Muscle of arm (tissue), 12 donors: ENCODE measurements around the gene CCDC92B. TPM values are rescaled to one million over a fixed set of nuclear protein-coding genes. Genes with fewer than 3 reads are reported as not detected.

Source experiments
- DNase-seq: peaks from one replicate; pipeline ENCODE4 v3.0.0-alpha.2; 2013
- polyA plus RNA-seq, 12 donors: library from polyadenylated mRNA; unstranded; fragments of 120-200 nt; gene quantifications; one replicate each; pipeline ENCODE4 v1.2.1, GENCODE V29; 2013; ENCODE audit not compliant: insufficient read length in 12 of 12

Gene CCDC92B
- polyA plus RNA-seq, 12 donors = 0.09 to 0.47 (median 0.16) TPM; not detected in 3

- DNase-seq = no peak
These were observed 30.1 kb upstream of the CCDC92B start for GRCh38 chr17:2779545-2779944.

GRCh38 chr17:2778489-2778888 lies 29.0 kb upstream of the CCDC92B start:
- DNase-seq = no peak

- DNase-seq = no peak
These were observed 27.9 kb upstream of the CCDC92B start for GRCh38 chr17:2777242-2777867.

DNA sequence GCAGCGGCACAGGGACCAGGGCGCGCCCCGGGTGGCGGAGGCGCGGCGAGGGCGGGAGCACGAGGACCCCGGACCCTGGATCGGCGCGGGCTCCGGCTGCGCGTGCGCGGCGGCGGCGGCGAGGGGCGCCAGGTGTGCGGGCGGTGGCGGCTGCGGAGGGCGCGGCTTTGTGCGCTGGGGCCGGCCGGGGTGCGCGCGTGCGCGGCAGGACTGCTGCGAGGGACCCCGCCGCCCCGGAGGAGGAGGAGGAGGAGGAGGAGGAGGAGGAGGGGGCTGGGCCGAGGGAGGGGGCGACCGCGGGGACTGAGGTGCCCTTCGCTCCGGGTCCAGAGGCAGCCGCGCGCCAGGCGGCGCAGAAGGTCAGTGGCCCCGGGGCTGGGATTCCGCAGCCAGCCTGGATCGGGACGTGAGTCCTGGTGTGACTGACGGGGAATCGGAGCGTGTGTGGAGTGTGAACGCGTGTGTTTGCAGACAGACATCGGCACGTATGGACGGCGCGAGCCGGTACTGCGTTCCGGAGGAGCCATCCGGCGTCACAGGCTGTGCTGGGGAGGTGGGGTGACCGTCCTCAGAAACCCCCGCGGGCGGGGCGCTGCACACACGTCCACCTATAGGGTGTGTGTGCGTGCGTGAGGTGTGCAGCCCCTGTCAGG lies 27.3 kb upstream of the CCDC92B start:
- DNase-seq = no peak

DNA sequence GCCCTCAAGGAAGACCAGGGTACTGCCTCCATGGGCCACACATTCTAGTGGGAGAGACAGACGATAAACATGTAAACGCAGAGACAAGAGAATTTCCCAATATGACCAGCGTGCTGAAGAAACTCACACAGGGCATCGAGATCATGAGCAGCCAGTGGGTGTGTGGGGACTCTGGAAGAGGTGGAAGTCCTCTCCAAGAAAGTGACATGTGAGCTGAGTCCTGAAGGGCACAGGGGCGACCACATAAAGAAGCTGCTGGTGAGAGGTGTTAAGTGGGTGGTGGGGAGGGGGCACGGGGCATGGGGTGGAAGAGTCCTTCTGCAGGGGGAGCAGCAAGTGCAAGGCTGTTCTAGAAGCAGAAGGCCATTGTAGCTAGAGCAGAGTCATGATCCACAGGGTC lies 25.8 kb upstream of the CCDC92B start:
- DNase-seq = no peak

DNA sequence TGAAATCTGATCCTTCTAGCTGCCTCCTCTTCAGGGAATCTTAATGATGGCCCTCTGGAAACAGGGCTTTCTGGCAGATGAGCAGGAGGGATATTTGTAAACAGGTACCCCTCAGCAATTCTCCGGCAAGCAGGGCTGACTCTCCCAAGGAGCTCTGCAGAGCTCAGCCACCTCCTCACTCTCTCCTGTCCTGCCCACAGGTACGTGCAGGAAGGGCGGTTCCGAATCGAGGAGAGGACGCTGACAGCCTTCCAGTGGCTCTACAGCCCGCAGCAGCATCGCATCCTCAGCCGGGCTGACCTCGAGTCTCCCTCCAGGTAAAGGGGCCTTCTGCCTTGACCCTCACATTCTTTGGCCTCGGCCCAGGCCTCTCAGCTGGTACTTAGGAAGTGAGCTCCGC lies 20.7 kb upstream of the CCDC92B start:
- DNase-seq = no peak

- DNase-seq = no peak
These were observed 9.4 kb upstream of the CCDC92B start for GRCh38 chr17:2758870-2759269.

- DNase-seq = no peak
These were observed 6.7 kb upstream of the CCDC92B start for GRCh38 chr17:2755891-2756724.

GRCh38 chr17:2751491-2751890 lies 2.0 kb upstream of the CCDC92B start:
- DNase-seq = no peak

DNA sequence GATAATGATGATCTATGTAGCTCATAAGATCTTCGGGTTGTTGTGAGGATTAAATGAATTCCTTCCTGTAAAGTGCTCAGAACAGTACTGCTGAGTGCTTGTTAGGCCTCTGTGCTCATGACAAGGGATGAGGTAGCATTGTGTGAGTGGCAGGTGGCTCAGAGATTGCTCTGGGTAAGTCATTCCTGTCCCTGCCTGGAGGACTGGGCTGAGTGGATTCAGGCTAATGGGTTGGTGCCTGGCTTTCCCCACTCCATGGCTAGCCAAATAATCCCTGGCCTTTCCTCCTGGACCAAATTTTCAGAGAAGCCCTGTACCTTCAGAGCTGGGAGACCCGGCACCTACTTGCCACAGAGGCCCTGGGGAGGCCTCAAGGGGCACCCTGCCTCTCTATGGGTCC lies 1.3 kb upstream of the CCDC92B start:
- DNase-seq = no peak

GRCh38 chr17:2749784-2750181 lies 331 bp upstream of the CCDC92B start:
- DNase-seq = peak; percentile 70

DNA sequence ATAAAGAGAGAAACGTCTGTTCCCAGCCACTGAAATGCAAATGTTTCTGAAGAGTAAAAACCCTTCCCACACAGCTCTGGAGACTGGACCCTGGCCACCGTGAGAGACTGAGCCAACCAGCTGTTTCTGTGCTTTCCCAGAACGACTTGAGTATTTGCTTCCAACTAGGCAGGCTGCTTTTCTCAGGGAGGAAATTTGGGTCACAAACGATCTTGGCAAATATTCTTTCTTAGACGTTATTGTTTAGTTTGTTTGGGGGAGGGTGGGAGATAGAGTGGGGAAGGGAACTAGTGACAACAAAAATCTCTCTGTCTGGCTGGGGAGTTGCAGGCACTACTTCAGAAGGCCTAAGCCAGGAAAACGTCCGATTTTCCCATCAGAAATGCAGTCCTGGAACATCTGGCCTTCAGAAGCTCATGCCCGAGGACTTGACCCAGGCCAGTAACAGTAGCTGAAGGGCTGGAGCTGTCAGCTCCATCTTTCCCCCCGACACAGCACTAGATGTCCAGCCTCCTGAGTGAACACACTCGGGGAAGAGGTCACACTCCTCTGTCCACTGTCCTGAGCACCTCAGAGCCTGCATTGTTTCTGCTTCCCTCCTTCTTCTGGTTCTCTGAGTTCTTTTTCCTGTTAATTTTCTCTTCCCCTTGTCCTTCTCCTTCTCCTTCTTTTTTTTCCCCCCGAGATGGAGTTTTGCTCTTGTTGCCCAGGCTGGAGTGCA lies 4.0 kb downstream of the CCDC92B start:
- DNase-seq = peak; percentile 90

DNA sequence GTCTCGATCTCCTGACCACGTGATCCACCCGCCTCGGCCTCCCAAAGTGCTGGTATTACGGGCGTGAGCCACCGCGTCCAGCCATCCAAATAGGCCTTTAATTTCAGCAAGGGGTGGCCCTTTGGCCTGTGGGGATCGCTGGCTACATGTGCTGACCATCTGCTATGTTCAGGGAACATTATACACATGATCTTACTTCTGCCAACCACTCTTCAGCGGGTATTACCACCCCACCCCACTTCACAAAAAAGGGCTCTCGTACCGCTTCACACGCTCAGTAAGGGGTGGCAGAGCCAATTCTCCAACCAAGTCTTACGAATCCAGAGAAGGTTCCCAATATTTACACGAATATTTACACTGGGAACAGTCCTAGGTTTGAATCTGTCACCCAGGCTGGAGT lies 11.8 kb downstream of the CCDC92B start:
- no peak for DNase-seq

DNA sequence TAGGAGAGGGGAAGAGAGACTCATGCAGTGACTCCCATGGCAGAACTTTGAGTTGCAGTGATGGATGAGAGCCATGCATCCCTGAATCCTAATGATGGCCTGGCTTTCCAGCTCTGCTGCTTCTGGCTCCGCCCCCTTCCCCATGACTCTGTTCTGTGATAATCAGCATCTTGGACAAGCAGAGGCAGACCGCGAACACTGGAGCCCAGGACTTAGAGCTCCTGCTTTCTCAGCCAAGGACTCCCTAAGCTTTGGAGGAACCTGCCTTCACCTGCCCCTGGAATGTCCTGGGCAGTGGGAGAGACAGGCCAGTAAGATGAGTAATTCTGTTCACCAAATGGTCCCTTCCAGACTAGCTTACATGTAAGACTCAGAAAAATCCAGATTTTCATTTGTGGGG lies 12.5 kb downstream of the CCDC92B start:
- no peak for DNase-seq

- no peak for DNase-seq
These were observed 13.6 kb downstream of the CCDC92B start for GRCh38 chr17:2735896-2736295.

DNA sequence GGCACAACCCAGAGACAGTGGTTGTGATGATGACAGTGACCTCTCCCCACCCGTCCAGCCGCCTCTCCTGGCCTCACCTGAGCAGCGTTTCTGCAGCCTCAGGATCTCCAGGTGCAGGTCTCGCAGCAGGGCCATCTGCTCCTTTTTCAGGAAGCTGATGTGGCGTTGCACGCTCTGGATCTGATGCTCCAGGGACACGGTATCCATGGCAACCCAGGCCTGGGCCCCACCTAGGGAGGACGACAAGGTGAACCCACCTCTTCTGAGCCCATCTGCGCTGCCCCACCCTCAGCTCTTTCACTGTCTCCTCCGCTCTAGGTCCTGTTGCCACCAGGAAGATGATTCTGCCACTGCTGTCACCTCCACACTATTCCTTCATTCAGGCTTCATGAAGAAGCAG lies 14.5 kb downstream of the CCDC92B start:
- no peak for DNase-seq

- no peak for DNase-seq
These were observed 17.6 kb downstream of the CCDC92B start for GRCh38 chr17:2731807-2732206.

DNA sequence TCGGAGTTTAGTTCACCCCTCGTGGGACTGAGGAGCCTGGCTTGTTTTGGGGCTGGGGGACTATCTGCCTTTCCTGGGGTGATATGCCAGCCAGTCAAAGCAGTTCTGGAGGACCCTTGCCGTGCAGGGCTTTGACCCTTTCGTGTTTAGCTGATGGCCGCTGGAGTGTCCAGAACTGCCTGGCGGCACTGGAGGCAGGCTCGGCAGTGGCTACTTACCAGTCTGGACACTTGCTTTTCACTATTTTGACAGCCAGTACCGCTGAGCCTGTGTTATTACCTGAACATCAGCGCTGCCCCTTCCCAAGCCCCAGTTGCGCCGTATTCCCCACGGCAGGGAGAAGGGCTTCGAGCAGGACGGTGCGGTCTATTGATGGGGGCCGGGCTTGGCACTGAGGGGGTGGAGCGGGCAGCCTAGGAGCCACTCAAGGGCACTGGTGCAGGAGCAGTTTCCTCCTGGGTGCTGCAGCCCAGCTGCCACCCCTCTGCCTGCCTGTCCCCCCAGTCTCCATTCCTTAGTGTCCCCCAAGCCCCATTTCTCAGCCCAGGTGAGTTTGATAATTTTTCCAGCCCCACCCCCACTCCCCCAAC lies 18.6 kb downstream of the CCDC92B start:
- no peak for DNase-seq

DNA sequence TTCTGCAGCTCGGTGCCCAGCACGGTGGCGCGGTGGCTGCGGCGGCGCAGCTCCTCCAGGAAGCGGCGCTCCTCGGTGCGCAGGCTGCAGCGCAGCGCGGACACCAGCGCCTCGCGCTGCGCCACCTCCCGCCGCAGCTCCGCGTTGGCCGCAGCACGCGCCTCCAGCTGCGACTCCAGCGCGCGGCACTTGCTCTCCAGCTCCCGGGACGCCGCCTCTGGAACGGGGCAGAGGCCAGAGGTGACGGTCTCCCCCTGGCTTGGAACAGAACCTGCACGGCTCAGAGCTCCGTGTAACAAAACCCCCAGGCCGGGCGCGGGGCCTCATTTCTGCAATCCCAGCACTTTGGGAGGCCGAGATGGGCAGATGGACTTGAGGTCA lies 24.7 kb downstream of the CCDC92B start:
- peak; percentile 35 for DNase-seq

GRCh38 chr17:2723997-2724783 lies 25.3 kb downstream of the CCDC92B start:
- DNase-seq = peak; percentile 45

DNA sequence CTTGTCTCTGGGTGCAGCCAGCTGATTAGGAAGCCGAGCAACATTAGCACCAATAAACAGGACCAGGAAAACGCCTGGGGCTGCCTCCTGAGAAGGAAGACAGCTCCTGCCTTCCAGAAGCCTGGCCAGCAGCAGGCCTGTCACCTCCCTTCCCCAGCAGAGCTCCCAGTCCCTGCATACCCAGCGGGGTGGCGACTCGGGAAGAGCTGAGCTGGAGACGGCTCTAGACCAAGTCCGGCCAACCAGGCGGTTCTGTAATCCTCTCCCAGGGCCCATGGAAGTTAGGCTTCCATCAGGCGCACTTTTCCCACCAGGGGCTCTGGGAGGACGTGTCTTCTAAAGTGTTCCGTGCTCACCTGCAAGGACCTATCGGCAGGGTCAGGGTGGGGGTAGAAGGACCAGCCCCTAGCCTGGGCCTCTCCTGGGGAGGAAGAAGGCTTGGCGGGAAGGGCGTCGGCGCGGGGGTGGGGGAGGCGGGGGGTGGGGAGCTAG lies 25.9 kb downstream of the CCDC92B start:
- no peak for DNase-seq
